Activated CD4-positive, CD25-positive, alpha-beta regulatory T cell treated with anti-CD3 and anti-CD28 coated beads, Interleukin-2, amount 50 U/mL, for 16 hours (primary cell): Measurements from ENCODE around the gene ANTKMT.
"Not testable (repeated sequence)": the region's sequence is repeated elsewhere in the genome, so short reads cannot be mapped to it uniquely, and the experiment has no call there.

Experiments used
- DNase-seq: peaks from one replicate; pipeline ENCODE4 v3.0.0-alpha.2; 2020; ENCODE audit warnings: low read depth, low spot score

The ANTKMT gene

DNA sequence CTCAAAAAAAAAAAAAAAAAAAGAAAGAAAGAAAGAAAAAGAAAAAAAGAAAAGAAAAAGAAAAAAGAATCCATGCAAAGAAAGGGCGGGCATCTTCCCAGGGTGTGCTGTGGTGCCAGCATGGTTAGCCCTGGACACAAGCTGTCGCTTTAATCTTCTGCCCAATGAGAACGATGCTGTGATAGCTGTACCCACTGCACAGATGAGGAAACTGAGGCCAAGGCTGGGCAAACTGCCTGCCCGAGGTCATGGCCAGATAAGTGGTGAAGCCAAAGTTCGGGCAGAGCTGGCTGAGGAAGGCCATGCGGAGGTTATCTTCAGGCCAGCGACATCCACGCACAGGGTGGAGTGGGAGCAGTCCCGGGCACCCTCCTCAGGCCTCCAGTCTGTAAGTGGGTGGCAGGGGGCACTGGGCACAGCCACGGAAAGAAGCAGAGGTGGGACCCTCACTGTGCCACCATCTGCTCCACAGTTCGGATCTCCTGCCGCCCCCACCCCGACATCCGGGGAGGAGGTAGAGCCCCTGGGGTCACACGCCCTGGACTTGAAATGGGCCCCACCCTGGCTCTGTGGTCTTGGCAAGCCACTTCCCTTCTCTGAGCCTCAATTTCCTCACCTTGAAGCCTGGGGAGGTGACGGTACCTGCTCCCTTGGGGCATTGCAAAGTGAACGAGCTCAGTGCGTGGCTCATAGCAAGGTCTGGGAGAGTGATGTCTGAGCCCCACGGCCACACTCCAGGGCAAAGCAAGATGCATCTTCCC is 21.9 kb upstream of the ANTKMT start:
- DNase-seq = no peak

GRCh38 chr16:700684-701584 is 20.0 kb upstream of the ANTKMT start:
- no peak for DNase-seq

- no peak for DNase-seq
Measured at GRCh38 chr16:702341-702740, 18.6 kb upstream of the ANTKMT start.

DNA sequence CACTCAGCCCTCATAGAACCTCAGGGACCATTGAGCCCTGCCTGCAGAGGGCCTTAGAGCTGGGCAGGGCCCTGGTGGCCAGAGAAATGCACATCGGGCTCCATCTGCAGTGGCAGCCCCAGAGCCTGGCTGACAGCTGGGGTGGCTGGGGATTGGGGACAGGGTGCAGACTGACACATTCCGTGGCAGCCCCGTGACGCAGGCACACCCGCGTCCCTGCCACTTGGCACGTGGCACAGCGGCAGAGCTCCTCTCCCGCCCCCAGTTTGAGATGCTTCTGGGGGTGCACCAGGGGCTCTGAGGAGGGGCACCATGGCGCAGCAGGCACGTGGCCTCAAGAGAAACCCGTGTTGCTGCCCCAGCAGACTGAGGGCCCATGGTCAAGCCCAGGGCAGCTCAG is 17.5 kb upstream of the ANTKMT start:
- no peak for DNase-seq

DNA sequence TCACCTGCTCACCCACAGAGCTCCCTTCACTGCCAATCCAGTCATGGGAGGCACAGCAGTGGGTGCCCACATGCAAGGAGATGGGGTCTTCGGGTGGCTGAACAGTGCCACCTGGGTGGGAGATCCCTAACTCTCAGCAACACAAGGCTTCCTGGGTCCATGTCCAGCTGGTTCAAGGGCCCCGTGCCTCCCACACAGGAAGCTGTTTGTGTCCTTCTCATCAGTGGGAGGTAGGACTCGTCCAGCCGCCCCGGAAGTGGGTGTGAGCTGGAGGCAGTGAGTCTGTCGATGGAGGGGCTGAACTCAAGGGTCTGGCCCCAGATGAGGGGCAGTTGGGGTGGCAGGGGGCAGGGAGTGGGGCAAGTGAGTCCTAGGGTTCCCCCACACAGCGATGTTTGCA is 16.9 kb upstream of the ANTKMT start:
- no peak for DNase-seq

DNA sequence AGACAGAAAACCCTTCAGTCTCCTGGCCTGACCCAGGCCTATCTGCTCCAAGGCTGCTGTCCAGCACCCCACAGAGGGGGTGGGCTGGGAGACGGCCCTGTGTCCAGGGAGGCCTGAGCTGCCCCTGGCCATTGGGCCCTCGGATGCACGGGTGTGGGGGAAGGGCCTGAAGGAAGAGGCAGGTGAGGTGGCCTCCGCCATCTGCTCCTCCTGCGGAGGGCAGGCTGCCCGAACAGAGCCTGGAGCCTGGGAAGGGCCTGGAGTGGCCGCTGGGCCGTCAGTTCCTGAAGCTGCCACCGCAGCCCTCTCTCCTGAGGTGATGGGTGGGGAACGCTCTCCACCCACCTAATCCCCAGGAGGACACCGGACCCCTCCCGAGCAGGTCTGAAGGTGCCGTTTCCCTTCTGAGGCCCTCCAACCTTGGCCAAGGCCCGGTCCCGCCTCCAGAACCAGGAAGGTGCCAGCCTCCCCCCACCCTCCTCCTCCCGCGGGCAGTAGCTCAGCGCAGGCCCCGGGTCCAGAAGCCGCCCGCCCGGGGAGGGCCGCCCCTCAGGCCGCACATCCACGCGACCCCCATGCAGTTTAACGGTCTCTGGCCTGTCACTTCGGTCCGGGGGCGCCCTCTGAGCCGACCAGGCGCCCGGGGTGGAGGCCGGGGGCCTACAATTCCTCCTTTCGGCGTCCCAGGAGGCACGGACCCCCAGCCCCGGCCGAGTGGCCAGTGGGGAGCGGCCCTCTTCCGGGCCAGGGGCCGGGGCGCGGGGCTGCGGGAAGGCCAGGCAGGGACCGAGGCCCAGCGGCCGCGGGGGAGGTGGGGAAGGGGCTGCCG is 16.2 kb upstream of the ANTKMT start:
- no peak for DNase-seq

DNA sequence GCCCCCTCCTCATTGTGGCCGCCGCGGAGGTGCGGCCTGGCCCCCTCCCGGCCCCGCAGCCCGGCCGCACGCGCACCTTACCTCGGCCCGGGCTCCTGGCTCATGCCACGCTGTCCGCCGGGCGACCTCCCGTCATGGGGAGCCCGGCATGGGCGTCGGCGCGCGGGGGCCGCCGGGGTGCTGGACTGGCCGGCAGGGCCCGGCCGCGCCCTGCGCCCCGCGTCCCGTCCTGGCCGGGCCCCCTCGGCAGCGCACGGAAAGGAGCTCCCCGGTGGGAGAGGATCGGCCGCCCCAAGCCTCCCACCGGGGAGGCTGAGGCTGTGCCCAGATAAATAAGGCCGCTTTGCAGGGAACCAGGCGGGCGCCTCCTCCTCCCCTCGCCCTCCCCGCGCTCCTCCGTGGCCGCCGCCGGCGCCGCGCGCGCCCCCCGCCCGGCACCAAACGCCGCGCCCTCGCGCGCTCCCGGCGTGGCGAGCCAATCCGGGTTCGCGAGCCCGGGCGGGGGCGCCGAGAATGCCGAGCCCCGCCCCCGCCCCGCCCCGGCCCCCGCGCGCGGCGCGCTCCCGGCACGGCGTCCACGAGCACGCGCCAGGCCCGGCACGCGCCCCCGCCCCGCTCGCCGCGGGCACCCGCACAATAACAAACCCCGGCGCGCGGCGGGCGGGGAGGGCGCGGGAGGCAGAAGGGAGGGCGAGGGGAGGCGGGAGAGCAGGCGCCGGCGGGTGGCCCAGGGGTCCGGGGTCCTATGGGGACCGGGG is 15.3 kb upstream of the ANTKMT start, which contains the start of gene FBXL16:
TSS of gene FBXL16 (minus strand) at position 371 of the 758 bp plus-strand sequence. CDS start 8,396 bp downstream, outside the sequence.
- no peak for DNase-seq

DNA sequence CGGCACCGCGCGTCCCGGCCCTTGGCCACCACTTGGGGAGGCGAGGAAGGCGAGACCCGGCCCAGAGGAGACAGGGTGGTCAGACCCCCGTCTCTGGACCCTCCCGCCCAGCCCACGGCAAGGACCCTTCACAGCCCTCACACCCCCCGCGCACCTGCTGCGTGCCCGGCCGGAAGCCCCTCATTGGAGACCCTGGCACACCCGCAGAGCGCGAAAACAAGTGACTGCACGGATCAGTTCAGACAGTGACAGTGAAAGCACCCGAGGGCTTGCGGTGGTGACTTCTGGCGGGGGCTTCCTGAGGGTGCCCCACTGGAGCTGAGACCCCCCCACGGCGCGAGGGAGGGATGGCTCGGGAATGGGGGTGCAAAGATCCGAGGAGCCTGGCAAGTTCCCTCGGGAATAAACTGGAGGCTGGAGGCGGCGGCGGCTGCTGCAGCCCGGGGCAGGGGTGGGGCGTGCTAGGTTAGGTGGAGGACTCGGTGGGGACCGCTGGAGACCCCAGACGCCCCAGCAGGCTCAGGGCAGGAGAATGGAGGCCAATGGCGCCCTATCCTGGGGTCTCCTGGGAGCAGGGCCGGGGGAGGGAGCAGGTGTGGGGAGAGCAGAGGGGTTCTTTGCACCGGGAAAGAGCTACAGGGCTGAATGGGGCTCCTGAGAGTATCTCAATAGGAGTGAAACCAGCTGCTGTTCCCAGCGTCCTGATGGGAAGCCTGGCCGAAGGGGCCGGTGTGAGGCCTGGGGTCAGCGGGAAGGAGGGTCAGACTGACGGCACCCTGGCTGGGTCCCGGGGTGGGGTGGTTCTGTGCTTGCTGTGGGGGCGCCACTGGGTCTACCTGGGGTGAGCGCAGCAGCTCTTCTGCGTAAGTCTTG is 14.5 kb upstream of the ANTKMT start:
- DNase-seq = no peak

DNA sequence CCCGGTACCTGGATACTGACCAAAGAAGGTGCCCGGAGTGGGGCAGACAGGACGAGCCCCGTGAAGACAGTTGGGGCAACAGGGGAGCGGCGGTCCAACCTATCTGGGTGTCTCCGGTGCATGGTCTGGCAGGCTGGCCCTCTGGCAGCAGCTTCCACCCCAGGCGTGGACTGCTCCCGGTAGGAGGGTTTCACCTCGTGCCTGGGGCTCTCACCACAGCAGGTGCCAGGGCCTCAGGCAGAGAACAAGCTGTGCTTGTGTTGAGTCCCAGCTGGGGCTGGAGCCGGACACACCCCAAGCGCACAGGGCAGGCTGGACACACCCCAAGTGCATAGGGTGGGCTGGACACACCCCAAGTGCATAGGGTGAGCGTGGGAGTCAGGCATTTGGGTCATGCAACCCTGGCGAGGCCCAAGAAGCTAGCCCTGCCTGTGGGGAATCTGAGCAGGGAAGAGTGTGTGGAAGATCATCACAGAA is 13.8 kb upstream of the ANTKMT start:
- DNase-seq = no peak

DNA sequence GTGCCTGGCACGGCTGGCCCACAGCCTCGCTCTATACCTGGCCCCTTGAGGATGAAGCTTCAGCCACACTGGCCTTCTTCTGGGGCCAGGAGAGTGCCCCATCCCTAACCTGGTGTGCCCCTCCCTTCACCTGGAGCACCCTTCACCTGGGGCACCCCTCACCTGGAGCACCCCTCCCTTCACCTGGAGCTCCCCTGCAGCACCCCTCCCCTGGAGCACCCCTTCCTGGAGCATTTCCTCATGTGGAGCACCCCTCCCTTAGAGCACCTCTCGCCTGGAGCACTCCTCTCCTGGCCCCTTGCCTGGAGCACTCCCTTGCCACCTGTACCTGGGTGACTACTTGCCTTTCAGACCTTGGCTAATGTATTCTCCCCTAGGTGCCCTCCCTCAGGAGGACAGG is 12.9 kb upstream of the ANTKMT start:
- DNase-seq = no peak

GRCh38 chr16:708959-709358 is 12.0 kb upstream of the ANTKMT start:
- DNase-seq = no peak

- DNase-seq = no peak
Measured at GRCh38 chr16:709566-710499, 11.1 kb upstream of the ANTKMT start.

DNA sequence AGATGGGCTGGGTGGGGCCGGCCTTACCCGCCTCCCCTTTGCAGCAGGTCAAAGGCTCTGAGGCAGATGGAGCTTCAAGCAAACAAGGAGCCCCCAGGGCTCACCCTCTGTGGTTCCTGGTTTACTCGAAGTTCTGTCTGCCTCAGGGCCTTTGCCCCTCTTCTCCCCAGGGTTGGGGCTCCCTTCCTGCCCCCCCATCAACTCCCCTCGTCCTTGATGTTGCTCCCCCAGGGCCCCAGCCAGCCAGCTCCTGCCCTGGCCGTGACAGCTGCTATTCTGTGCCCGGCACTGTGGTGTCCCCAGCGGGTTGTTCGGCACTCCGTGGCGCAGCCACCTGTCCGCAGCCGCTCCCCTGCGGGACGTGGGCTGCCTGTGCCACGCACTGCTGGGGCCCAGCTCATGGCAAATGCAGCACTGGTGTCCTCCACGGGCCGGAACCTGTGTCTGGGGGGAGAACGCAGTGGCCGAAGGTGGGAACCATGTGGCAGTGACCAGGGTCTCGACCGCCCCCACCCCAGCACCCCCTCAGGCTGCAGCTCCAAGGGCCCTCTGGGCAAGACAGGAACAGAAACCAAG is 10.4 kb upstream of the ANTKMT start:
- no peak for DNase-seq

DNA sequence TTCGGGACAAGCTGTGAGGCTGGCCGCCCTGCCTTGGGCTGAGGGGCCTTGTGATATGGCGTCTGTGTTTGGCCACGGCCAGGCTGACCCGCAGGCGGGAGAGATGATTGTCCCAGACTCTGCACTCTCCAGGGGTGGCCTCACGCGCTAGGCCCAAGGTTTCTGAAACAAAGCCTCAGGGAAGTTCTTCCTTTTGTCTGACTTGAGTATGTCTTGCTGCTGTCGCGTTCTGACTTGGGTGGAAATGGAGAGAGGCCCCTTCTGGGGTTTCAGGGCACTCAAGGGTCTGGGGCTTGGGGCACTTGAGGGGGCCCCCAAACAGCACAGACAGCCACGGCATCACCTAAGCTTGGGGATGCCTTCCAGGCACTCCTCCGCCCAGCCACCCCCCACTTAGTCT is 9.9 kb upstream of the ANTKMT start:
- no peak for DNase-seq

GRCh38 chr16:711548-712320 is 9.2 kb upstream of the ANTKMT start:
- DNase-seq = no peak

GRCh38 chr16:712740-713250 is 8.2 kb upstream of the ANTKMT start:
- not testable (repeated sequence) for DNase-seq

GRCh38 chr16:714079-714478 is 6.9 kb upstream of the ANTKMT start:
- DNase-seq = no peak
